GM12878 (cell line): ENCODE results near the gene ROR2. TPM values are rescaled to one million over a fixed set of nuclear protein-coding genes. Genes with fewer than 3 reads are reported as not detected.

Experiments used
- ATAC-seq: fragments of 200-7000 bp; cut with Tn5 transposase; 3 replicates; pipeline ENCODE4 v1.9.1; 2020; ENCODE audit warnings: mild to moderate bottlenecking, moderate library complexity
- BruUV-seq: library from RNA; stranded (reverse); fragments of 400-500 nt; replicated peaks from 2 replicates; lab custom pipeline; 2021; lab: Mats Ljungman, UMichigan
- CTCF ChIA-PET: fragments of 300-600 bp; sonication (Branson Sonifier 250); formaldehyde crosslinking; extraction: SDS; loops from one replicate; lab custom pipeline; 2021; ENCODE audit warnings: inconsistent platforms; lab: Yijun Ruan, JAX
- POLR2A ChIA-PET: fragments of 350-600 bp; formaldehyde crosslinking; extraction: SDS; loops from one replicate; lab custom pipeline; 2021; ENCODE audit warnings: inconsistent platforms; lab: Charles Lee
- RAD21 ChIA-PET: fragments of 300-600 bp; sonication (Branson Sonifier 250); formaldehyde crosslinking; loops from one replicate; lab custom pipeline; 2023; ENCODE audit warnings: antibody characterized with exemption; ENCODE audit not compliant: unreplicated experiment; lab: Charles Lee
- SMC1A ChIA-PET: fragments of 300-600 bp; sonication (Branson Sonifier 250); formaldehyde crosslinking; loops from one replicate; lab custom pipeline; 2023; ENCODE audit not compliant: unreplicated experiment, uncharacterized antibody; lab: Charles Lee
- DNase-seq: peaks from one replicate; pipeline ENCODE4 v3.0.0-alpha.2; 2011; ENCODE audit warnings: low read depth, low spot score
- FAIRE-seq: peaks from 3 replicates; lab custom pipeline; 2011; peaks lifted over from hg19 to GRCh38; lab: Jason Lieb, UNC
- H2AFZ ChIP-seq: 2 replicates; pipeline ENCODE4 v1.6.0; 2011; ENCODE audit warnings: low read depth, low read length, control low read depth; ENCODE audit not compliant: control insufficient read depth
- H3K27ac ChIP-seq: 2 replicates; pipeline ENCODE4 v1.5.1; 2011; ENCODE audit warnings: control low read depth; ENCODE audit not compliant: control insufficient read depth, insufficient read depth
- H3K27me3 ChIP-seq, 2 experiments: replicated peaks in 1 of 2; 2 replicates each; pipeline versions ENCODE4 v1.6.0 to v1.6.1; 2011; ENCODE audit warnings: low read length in 1 of 2; ENCODE audit not compliant: control insufficient read depth in 2 of 2, insufficient read depth in 2 of 2
- H3K36me3 ChIP-seq, 2 experiments: 2 replicates each; pipeline ENCODE4 v1.5.1; 2011; ENCODE audit warnings: low read length in 1 of 2; ENCODE audit not compliant: control insufficient read depth in 2 of 2, insufficient read depth in 2 of 2
- H3K4me1 ChIP-seq: 2 replicates; pipeline ENCODE4 v1.6.1; 2011; ENCODE audit warnings: mild to moderate bottlenecking, low read length, moderate library complexity, mixed read lengths; ENCODE audit not compliant: control insufficient read depth, insufficient read depth
- H3K4me2 ChIP-seq: 2 replicates; pipeline ENCODE4 v1.6.0; 2011; ENCODE audit warnings: control low read depth; ENCODE audit not compliant: control insufficient read depth, insufficient read depth
- H3K4me3 ChIP-seq: fragments of 200-600 bp; sonication (generic); 2 replicates; pipeline ENCODE4 v1.5.1; 2016
- H3K79me2 ChIP-seq: 2 replicates; pipeline ENCODE4 v1.6.0; 2011; ENCODE audit warnings: low read length; ENCODE audit not compliant: control insufficient read depth, insufficient read depth
- H3K9ac ChIP-seq: 2 replicates; pipeline ENCODE4 v1.8.0; 2011; ENCODE audit warnings: low read length, control low read depth, mixed read lengths; ENCODE audit not compliant: control insufficient read depth, insufficient read depth
- H3K9me3 ChIP-seq: replicated peaks from 3 replicates; pipeline ENCODE4 v1.5.1; 2011; ENCODE audit warnings: mild to moderate bottlenecking, low read length; ENCODE audit not compliant: control insufficient read depth, insufficient read depth
- H4K20me1 ChIP-seq: 2 replicates; pipeline ENCODE4 v1.6.0; 2011; ENCODE audit not compliant: control insufficient read depth, insufficient read depth
- CEBPB ChIP-seq, 2 experiments: fragments of 150-350 bp in 1 of 2; IDR thresholded peaks; 2 replicates each; pipeline ENCODE4 v1.6.1; 2012 to 2014; ENCODE audit warnings: low read depth in 2 of 2, low read length in 2 of 2, borderline replicate concordance in 1 of 2, inconsistent platforms in 1 of 2
- RB1 ChIP-seq: fragments of 450-650 bp; formaldehyde crosslinking; IDR thresholded peaks from 2 replicates; pipeline ENCODE4 v1.6.1; 2017; ENCODE audit warnings: mild to moderate bottlenecking, borderline replicate concordance
- SIX5 ChIP-seq: IDR thresholded peaks from 2 replicates; pipeline ENCODE4 v1.6.1; 2011; ENCODE audit warnings: mild to moderate bottlenecking, low read depth, low read length, moderate library complexity; ENCODE audit not compliant: severe bottlenecking
- SPI1 ChIP-seq: IDR thresholded peaks from 2 replicates; pipeline ENCODE4 v1.6.1; 2011; ENCODE audit warnings: low read depth, mild to moderate bottlenecking, low read length, moderate library complexity, borderline replicate concordance; ENCODE audit not compliant: insufficient read depth
- SREBF1 ChIP-seq: IDR thresholded peaks from 2 replicates; pipeline ENCODE4 v1.6.1; 2012; ENCODE audit warnings: mild to moderate bottlenecking, low read length
- WGBS: methylation state at CpG from one replicate; pipeline ENCODE4 v1.1.6; 2016; ENCODE audit warnings: low lambda C conversion rate; ENCODE audit not compliant: insufficient replicate concordance, insufficient coverage; ENCODE audit errors: missing lambda C conversion rate; 5-methylcytosine and 5-hydroxymethylcytosine counted together
- in situ Hi-C: fragments of 300-500 bp; cut with MboI; formaldehyde crosslinking; loops from 9 replicates; pipeline ENCODE4 v1.14.3; 2018; ENCODE audit warnings: mixed read lengths
- intact Hi-C: fragments of 100-400 bp; cut with micrococcal nuclease; formaldehyde crosslinking; loops from one replicate; pipeline ENCODE4 v1.14.2; 2022; ENCODE audit not compliant: unreplicated experiment
- polyA plus RNA-seq, 11 experiments: library from polyadenylated mRNA; depleted of rRNA in 4 of 11; unstranded in 6 of 11; stranded (reverse) in 5 of 11; fragments of >200 nt; fragmentation: Nextera tagmentation in 4 of 11; fragmentation: Illumina TruSeq in 1 of 11; extraction: Ambion mirVana in 4 of 11; extraction: Trizol in 1 of 11; gene quantifications; 1 replicate in 1 of 11; 2 replicates in 10 of 11; pipeline versions ENCODE4 v1.2.1 to v1.2.3, GENCODE V29; 2011 to 2016; ENCODE audit warnings: inconsistent platforms in 2 of 11, missing spikeins in 2 of 11, low read depth in 1 of 11
- total RNA-seq, 4 experiments: library from RNA; depleted of rRNA in 3 of 4; stranded (reverse); fragments of >200 nt in 3 of 4; fragmentation: Illumina TruSeq in 1 of 4; extraction: Trizol in 1 of 4; gene quantifications; 2 replicates each; pipeline versions ENCODE4 v1.2.1 to v1.2.3, GENCODE V29; 2013 to 2021

The ROR2 gene
- total and polyA plus RNA-seq, 10 of the 15 experiments (the other 5 are each of a cell fraction or from before 2014, with no cell fraction given): 0.03 to 0.05 TPM; not detected in 8

- no TSS peak for BruUV-seq
- no peak for ATAC-seq
- no peak for FAIRE-seq
- Histone ChIP-seq H3K9me3 (no peaks in the 10 kb centered on the region), H3K4me3 (no peak overlapping the region), H3K27ac (no peak overlapping the region), H3K36me3 (no peaks in the 10 kb centered on the region), H3K79me2 (no peaks in the 10 kb centered on the region), H3K27me3 (no peaks in the 10 kb centered on the region; a peak in 1 of 4 replicates), H4K20me1 (no peaks in the 10 kb centered on the region), H3K4me1 (no peaks in the 10 kb centered on the region), H3K4me2 (no peak overlapping the region), H2AFZ (no peak overlapping the region), H3K9ac (no peak overlapping the region)
- ChIA-PET CTCF (interaction anchor here (0.6 kb wide), 1 partner anchor 14 kb away, joined by 3 read pairs; no protein-coding TSS in a partner anchor), RAD21 (no interaction called here), SMC1A (no interaction called here), POLR2A (no interaction called here)
- no peak for TF ChIP-seq SREBF1
- TF ChIP-seq SPI1: no peak
- TF ChIP-seq SIX5: no peak
- no peak for TF ChIP-seq RB1
- in situ Hi-C loops: no loop called here
- 45% methylated on average over 3 of the region's 3 CpGs for WGBS
- intact Hi-C loops: no loop called here
- DNase-seq: no peak
Observed at GRCh38 chr9:91890662-91891061, 59.4 kb downstream of the ROR2 start.

- ChIA-PET RAD21 (no interaction called here), CTCF (no interaction called here), POLR2A (no interaction called here), SMC1A (no interaction called here)
- in situ Hi-C loops (no loop called here), intact Hi-C loops (no loop called here)
- Histone ChIP-seq H4K20me1 (no peaks in the 10 kb centered on the region), H2AFZ (no peak overlapping the region), H3K4me2 (no peak overlapping the region), H3K9ac (no peak overlapping the region), H3K36me3 (no peaks in the 10 kb centered on the region), H3K9me3 (no peaks in the 10 kb centered on the region), H3K27ac (no peak overlapping the region), H3K27me3 (no peaks in the 10 kb centered on the region; a peak in 1 of 4 replicates), H3K4me3 (no peak overlapping the region), H3K79me2 (no peaks in the 10 kb centered on the region), H3K4me1 (no peaks in the 10 kb centered on the region)
- ATAC-seq (0 out of 3 replicates have a peak, but pooled peaks have one; percentile 16), FAIRE-seq (no peak), DNase-seq (no peak)
- WGBS: 30% methylated on average over 16 of the region's 16 CpGs
- no TSS peak for BruUV-seq
- TF ChIP-seq CEBPB (IDR thresholded peaks at IDR 0.05; ENCODE audit: borderline replicate concordance in 1 of 2, low read depth in 2 of 2, low read length in 2 of 2): no peak
Observed at GRCh38 chr9:91889161-91889911, 60.7 kb downstream of the ROR2 start.
